ENCODE data around the gene MAP6. TPM values are rescaled to one million over a fixed set of nuclear protein-coding genes. Genes with fewer than 3 reads are reported as not detected.

MAP6 gene
- total RNA-seq, 2 donors from 2014 or later: 2.6 to 3.4 TPM

DNA sequence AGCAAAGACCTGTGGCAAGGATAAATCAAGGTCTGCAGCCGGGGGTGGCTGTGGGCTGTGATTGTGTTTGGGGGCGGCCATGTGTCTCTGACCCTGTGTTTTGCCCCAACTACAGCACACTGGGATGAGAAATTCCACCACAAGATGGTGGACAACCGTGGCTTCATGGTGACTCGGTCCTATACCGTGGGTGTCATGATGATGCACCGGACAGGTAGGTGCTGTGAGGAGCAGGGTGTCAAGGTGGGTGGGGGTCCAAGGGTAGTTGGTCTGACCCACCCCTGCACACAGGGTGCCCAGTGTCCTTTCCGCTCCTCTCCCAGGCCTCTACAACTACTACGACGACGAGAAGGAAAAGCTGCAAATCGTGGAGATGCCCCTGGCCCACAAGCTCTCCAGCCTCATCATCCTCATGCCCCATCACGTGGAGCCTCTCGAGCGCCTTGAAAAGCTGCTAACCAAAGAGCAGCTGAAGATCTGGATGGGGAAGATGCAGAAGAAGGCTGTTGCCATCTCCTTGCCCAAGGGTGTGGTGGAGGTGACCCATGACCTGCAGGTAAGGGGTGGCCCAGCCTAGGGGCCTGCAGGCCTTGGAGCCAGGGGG is 100.1 kb downstream of the MAP6 start:
- ATAC-seq: no peak
- intact Hi-C loops (cut with DNase I): no loop called here
- no peak overlapping the region for H3K4me3 ChIP-seq
- H3K4me1 ChIP-seq: peaks cover 29% of the 10 kb centered on the region
- 87 to 94% methylated on average over 6 to 14 of the region's 14 CpGs for WGBS, 2 donors
- TF ChIP-seq, protein P1, sequence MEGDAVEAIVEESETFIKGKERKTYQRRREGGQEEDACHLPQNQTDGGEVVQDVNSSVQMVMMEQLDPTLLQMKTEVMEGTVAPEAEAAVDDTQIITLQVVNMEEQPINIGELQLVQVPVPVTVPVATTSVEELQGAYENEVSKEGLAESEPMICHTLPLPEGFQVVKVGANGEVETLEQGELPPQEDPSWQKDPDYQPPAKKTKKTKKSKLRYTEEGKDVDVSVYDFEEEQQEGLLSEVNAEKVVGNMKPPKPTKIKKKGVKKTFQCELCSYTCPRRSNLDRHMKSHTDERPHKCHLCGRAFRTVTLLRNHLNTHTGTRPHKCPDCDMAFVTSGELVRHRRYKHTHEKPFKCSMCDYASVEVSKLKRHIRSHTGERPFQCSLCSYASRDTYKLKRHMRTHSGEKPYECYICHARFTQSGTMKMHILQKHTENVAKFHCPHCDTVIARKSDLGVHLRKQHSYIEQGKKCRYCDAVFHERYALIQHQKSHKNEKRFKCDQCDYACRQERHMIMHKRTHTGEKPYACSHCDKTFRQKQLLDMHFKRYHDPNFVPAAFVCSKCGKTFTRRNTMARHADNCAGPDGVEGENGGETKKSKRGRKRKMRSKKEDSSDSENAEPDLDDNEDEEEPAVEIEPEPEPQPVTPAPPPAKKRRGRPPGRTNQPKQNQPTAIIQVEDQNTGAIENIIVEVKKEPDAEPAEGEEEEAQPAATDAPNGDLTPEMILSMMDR (IDR thresholded peaks at IDR 0.05): no peak
- TF ChIP-seq POLR2A (IDR thresholded peaks at IDR 0.05): no peak
- no peak for DNase-seq
- H3K27ac ChIP-seq: no peak overlapping the region
- H3K9me3 ChIP-seq: no peaks in the 10 kb centered on the region
- peaks cover 9 to 27% of the 10 kb centered on the region in 2 donors for H3K36me3 ChIP-seq (replicated peaks in 1 of 2; ENCODE audit: insufficient read depth in 1 of 2, low read depth in 2 of 2)
- H3K27me3 ChIP-seq: no peaks in the 10 kb centered on the region

DNA sequence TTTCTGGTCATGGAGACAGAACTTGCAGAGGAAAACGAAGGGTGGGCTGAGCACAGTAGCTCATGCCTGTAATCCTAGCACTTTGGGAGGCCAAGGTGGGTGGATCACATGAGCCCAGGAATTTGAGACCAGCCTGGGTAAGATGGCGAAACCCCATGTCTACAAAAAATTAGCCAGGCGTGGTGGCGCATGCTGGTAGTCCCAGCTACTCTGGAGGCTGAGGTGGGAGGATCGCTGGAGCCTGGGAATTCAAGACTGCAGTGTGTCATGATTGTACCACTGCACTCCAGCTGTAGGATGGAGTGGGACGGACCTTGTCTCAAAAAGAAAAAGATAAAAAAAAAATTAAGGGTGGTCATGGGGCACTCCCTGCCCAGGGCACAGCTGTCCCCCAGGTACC is 100.9 kb downstream of the MAP6 start:
- H3K27ac ChIP-seq: no peak overlapping the region
- peaks cover 9 to 27% of the 10 kb centered on the region in 2 donors for H3K36me3 ChIP-seq (replicated peaks in 1 of 2; ENCODE audit: insufficient read depth in 1 of 2, low read depth in 2 of 2)
- H3K27me3 ChIP-seq: no peaks in the 10 kb centered on the region
- DNase-seq (no peak), ATAC-seq (no peak)
- intact Hi-C loops (cut with DNase I): no loop called here
- H3K4me1 ChIP-seq: peaks cover 36% of the 10 kb centered on the region
- H3K4me3 ChIP-seq: no peak overlapping the region
- H3K9me3 ChIP-seq: no peaks in the 10 kb centered on the region
- 91 to 93% methylated on average over 6 of the region's 6 CpGs for WGBS, 2 donors
- no peak for TF ChIP-seq POLR2A (IDR thresholded peaks at IDR 0.05)
- TF ChIP-seq, protein P1 (IDR thresholded peaks at IDR 0.05): no peak

DNA sequence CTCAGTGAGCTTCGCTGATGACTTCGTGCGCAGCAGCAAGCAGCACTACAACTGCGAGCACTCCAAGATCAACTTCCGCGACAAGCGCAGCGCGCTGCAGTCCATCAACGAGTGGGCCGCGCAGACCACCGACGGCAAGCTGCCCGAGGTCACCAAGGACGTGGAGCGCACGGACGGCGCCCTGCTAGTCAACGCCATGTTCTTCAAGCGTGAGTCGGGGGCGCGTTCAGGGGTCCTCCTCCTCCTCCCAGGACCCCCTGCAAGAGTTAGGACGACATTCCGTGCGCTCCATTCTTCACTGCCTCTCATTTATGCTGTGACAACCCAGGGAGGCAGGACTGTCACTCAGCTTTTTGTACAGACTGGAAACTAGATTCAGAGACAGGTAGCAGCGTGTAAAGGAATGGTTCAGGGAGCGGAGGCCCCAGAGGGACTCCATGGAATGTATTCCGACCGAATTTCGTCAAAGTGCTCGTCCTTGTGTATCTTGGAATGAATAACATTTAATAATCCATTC is 102.0 kb downstream of the MAP6 start:
- H3K27ac ChIP-seq: no peak overlapping the region
- H3K27me3 ChIP-seq: no peaks in the 10 kb centered on the region
- intact Hi-C loops (cut with DNase I): no loop called here
- no peaks in the 10 kb centered on the region for H3K9me3 ChIP-seq
- 91 to 96% methylated on average over 23 to 34 of the region's 34 CpGs for WGBS, 2 donors
- peaks cover 2 to 24% of the 10 kb centered on the region in 2 donors for H3K36me3 ChIP-seq (replicated peaks in 1 of 2; ENCODE audit: insufficient read depth in 1 of 2, low read depth in 2 of 2)
- no peak for DNase-seq
- no peak for ATAC-seq
- H3K4me1 ChIP-seq: peaks cover 36% of the 10 kb centered on the region
- no peak overlapping the region for H3K4me3 ChIP-seq
- TF ChIP-seq, protein P1 (IDR thresholded peaks at IDR 0.05): no peak
- TF ChIP-seq POLR2A (IDR thresholded peaks at IDR 0.05): no peak

DNA sequence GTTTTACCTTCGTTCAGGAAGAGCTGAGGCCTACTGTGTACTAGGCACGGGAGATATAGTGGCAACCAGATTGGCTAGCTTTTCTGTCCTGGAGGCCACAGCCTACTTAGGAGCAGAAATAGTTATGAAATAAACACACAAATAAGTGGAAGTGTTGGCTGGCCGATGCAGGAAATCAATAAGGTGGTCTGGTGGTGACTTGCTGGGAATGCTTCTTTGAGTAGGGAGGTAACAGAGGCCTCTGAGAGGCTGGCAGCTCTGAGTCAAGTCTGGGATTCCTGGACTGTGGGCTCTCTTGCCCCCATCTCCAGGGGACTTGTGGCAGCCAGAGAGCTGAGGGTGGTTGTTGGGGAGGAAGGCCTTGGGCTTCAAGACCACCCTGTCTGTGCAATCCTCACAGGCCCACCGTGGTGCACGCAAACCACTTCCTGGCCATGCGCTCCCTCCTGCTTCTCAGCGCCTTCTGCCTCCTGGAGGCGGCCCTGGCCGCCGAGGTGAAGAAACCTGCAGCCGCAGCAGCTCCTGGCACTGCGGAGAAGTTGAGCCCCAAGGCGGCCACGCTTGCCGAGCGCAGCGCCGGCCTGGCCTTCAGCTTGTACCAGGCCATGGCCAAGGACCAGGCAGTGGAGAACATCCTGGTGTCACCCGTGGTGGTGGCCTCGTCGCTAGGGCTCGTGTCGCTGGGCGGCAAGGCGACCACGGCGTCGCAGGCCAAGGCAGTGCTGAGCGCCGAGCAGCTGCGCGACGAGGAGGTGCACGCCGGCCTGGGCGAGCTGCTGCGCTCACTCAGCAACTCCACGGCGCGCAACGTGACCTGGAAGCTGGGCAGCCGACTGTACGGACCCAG is 102.7 kb downstream of the MAP6 start:
- no peak for DNase-seq
- WGBS, 2 donors: 75 to 86% methylated on average over 9 to 41 of the region's 43 CpGs
- no peak for TF ChIP-seq POLR2A (IDR thresholded peaks at IDR 0.05)
- TF ChIP-seq, protein P1 (IDR thresholded peaks at IDR 0.05): no peak
- H3K9me3 ChIP-seq: no peaks in the 10 kb centered on the region
- H3K36me3 ChIP-seq (replicated peaks in 1 of 2; ENCODE audit: insufficient read depth in 1 of 2, low read depth in 2 of 2): peaks cover 0 to 20% of the 10 kb centered on the region in 2 donors
- H3K27me3 ChIP-seq: no peaks in the 10 kb centered on the region
- intact Hi-C loops (cut with DNase I): no loop called here
- H3K4me3 ChIP-seq: no peak overlapping the region
- peaks cover 43% of the 10 kb centered on the region for H3K4me1 ChIP-seq
- no peak for ATAC-seq
- H3K27ac ChIP-seq: peak overlapping the region in 2 of 4 donors; percentile 93 to 98
